GM23338 (cell line): ENCODE results near the gene FBXW7. TPM values are rescaled to one million over a fixed set of nuclear protein-coding genes. Genes with fewer than 3 reads are reported as not detected.

ENCODE experiments used
- ATAC-seq: fragments of 200-7000 bp; cut with Tn5 transposase; 3 replicates; pipeline ENCODE4 v1.9.1; 2020
- DNase-seq: peaks from one replicate; pipeline ENCODE4 v3.0.0-alpha.2; 2015; ENCODE audit warnings: low spot score
- H2AFZ ChIP-seq: fragments of 200-600 bp; sonication (generic); 2 replicates; pipeline ENCODE4 v1.8.0; 2016; ENCODE audit warnings: antibody characterized with exemption, mild to moderate bottlenecking, moderate library complexity
- H3F3A ChIP-seq: fragments of 200-600 bp; sonication (generic); replicated peaks from 2 replicates; pipeline ENCODE4 v1.8.0; 2017; ENCODE audit warnings: antibody characterized with exemption, mixed run types, low read depth
- H3K27ac ChIP-seq: fragments of 200-600 bp; sonication (generic); 2 replicates; pipeline ENCODE4 v1.6.1; 2016; ENCODE audit warnings: low read depth
- H3K27me3 ChIP-seq: fragments of 200-600 bp; sonication (generic); 2 replicates; pipeline ENCODE4 v1.8.0; 2016; ENCODE audit warnings: mild to moderate bottlenecking, mixed run types, moderate library complexity; ENCODE audit not compliant: insufficient read depth
- H3K36me3 ChIP-seq: fragments of 200-600 bp; sonication (generic); 2 replicates; pipeline ENCODE4 v1.8.0; 2016; ENCODE audit warnings: mild to moderate bottlenecking; ENCODE audit not compliant: insufficient read depth
- H3K4me1 ChIP-seq: fragments of 200-600 bp; sonication (generic); 2 replicates; pipeline ENCODE4 v1.8.0; 2016; ENCODE audit warnings: mild to moderate bottlenecking, moderate library complexity; ENCODE audit not compliant: insufficient read depth
- H3K4me2 ChIP-seq: fragments of 200-600 bp; sonication (generic); 2 replicates; pipeline ENCODE4 v1.7.1; 2017; ENCODE audit warnings: mixed run types
- H3K4me3 ChIP-seq: fragments of 200-600 bp; sonication (generic); 2 replicates; pipeline ENCODE4 v1.6.1; 2016; ENCODE audit warnings: mixed run types
- H3K79me2 ChIP-seq: fragments of 200-600 bp; sonication (generic); replicated peaks from 2 replicates; pipeline ENCODE4 v1.8.0; 2017; ENCODE audit warnings: mild to moderate bottlenecking; ENCODE audit not compliant: insufficient read depth
- H3K9me2 ChIP-seq: fragments of 200-600 bp; sonication (generic); 2 replicates; pipeline ENCODE4 v1.8.0; 2017; ENCODE audit not compliant: insufficient read depth
- H4K20me1 ChIP-seq: fragments of 200-600 bp; sonication (generic); replicated peaks from 2 replicates; pipeline ENCODE4 v1.8.0; 2017; ENCODE audit warnings: mild to moderate bottlenecking; ENCODE audit not compliant: insufficient read depth
- H3K27ac Mint-ChIP-seq: 2 replicates; pipeline ENCODE4 v1.8.0; 2020; ENCODE audit warnings: inconsistent platforms, mild to moderate bottlenecking, moderate library complexity, mixed read lengths
- H3K27me3 Mint-ChIP-seq: 3 replicates; pipeline ENCODE4 v1.8.0; 2022; ENCODE audit warnings: low read depth, mild to moderate bottlenecking, moderate library complexity, mixed read lengths, inconsistent platforms; ENCODE audit not compliant: insufficient read depth, poor library complexity
- H3K36me3 Mint-ChIP-seq: 3 replicates; pipeline ENCODE4 v1.8.0; 2021; ENCODE audit warnings: low read depth, mild to moderate bottlenecking, inconsistent platforms, moderate library complexity, mixed read lengths
- H3K4me1 Mint-ChIP-seq: 3 replicates; pipeline ENCODE4 v1.8.0; 2020; ENCODE audit warnings: mild to moderate bottlenecking, inconsistent platforms, mixed read lengths
- H3K4me3 Mint-ChIP-seq: 3 replicates; pipeline ENCODE4 v1.8.0; 2021; ENCODE audit warnings: moderate library complexity, mild to moderate bottlenecking, inconsistent platforms, mixed read lengths
- H3K9me3 Mint-ChIP-seq: 3 replicates; pipeline ENCODE4 v1.8.0; 2020; ENCODE audit warnings: moderate library complexity, mild to moderate bottlenecking, inconsistent platforms, mixed read lengths
- CREB1 ChIP-seq: fragments of 250-450 bp; sonication (Bioruptor Pico); IDR thresholded peaks from 2 replicates; pipeline ENCODE4 v1.5.0; 2020; ENCODE audit warnings: low read depth, mild to moderate bottlenecking, moderate library complexity
- CTCF ChIP-seq, 2 experiments: fragments of 200-600 bp in 1 of 2; sonication (generic) in 1 of 2; conservative IDR thresholded peaks; 2 replicates each; pipeline versions ENCODE4 v1.5.1 to v1.6.1; 2016 to 2017; ENCODE audit warnings: antibody characterized with exemption in 2 of 2, low read depth in 2 of 2, mild to moderate bottlenecking in 2 of 2, moderate library complexity in 1 of 2
- EZH2 ChIP-seq: fragments of 200-600 bp; sonication (generic); IDR thresholded peaks from one replicate; pipeline ENCODE4 v1.8.0; 2017; ENCODE audit warnings: antibody characterized with exemption, mild to moderate bottlenecking, low read depth; ENCODE audit not compliant: unreplicated experiment
- EZH2phosphoT487 ChIP-seq: fragments of 200-600 bp; sonication (generic); IDR thresholded peaks from one replicate; pipeline ENCODE4 v1.8.1; 2018; ENCODE audit warnings: antibody characterized with exemption; ENCODE audit not compliant: unreplicated experiment
- JUNB ChIP-seq: IDR thresholded peaks from one replicate; pipeline ENCODE4 v1.6.1; 2016; ENCODE audit warnings: antibody characterized with exemption; ENCODE audit not compliant: unreplicated experiment
- NANOG ChIP-seq: IDR thresholded peaks from 2 replicates; pipeline ENCODE4 v1.6.1; 2016; ENCODE audit warnings: antibody characterized with exemption, borderline replicate concordance
- POLR2AphosphoS5 ChIP-seq: IDR thresholded peaks from 2 replicates; pipeline ENCODE4 v1.6.1; 2016; ENCODE audit warnings: antibody characterized with exemption, low read depth
- STAT1 ChIP-seq: IDR thresholded peaks from one replicate; pipeline ENCODE4 v1.6.1; 2016; ENCODE audit warnings: antibody characterized with exemption; ENCODE audit not compliant: unreplicated experiment
- ZNF114 ChIP-seq: fragments of 250-450 bp; sonication (Bioruptor Pico); IDR thresholded peaks from 2 replicates; pipeline ENCODE4 v1.5.0; 2020; ENCODE audit warnings: mild to moderate bottlenecking, moderate library complexity
- ZNF331 ChIP-seq: fragments of 250-450 bp; sonication (Bioruptor Pico); IDR thresholded peaks from 2 replicates; pipeline ENCODE4 v1.5.0; 2020; ENCODE audit warnings: low read depth, mild to moderate bottlenecking, moderate library complexity
- polyA plus RNA-seq: library from polyadenylated mRNA; unstranded; fragments of >200 nt; fragmentation: Nextera tagmentation; extraction: Ambion mirVana; gene quantifications from 2 replicates; pipeline ENCODE4 v1.2.1, GENCODE V29; 2016
- total RNA-seq: library from RNA; depleted of rRNA; stranded (reverse); fragments of >200 nt; shearing (Covaris generic); gene quantifications from 2 replicates; pipeline ENCODE4 v1.2.3, GENCODE V29; 2014
- TF ChIP-seq, protein P1 (sequence below): IDR thresholded peaks from 2 replicates; pipeline ENCODE4 v1.6.1; 2016; ENCODE audit warnings: antibody characterized with exemption
- TF ChIP-seq, protein P2 (sequence below): IDR thresholded peaks from one replicate; pipeline ENCODE4 v1.6.1; 2018; ENCODE audit warnings: antibody characterized with exemption; ENCODE audit not compliant: unreplicated experiment

The FBXW7 gene
- total and polyA plus RNA-seq, 2 experiments from 2014 or later: 25.8 to 34.7 TPM

GRCh38 chr4:152525878-152526277 is 10.0 kb downstream of the FBXW7 start (continued):
- TF ChIP-seq ZNF331 (CRISPR knock-in tag) (no peak), CREB1 (CRISPR knock-in tag) (no peak)

- H3K4me3 ChIP-seq: no peak overlapping the region
- H4K20me1 ChIP-seq: no peaks in the 10 kb centered on the region; the same call in 1 of the 2 replicates
- peaks cover 23% of the 10 kb centered on the region for H3K4me1 Mint-ChIP-seq
- no peak for DNase-seq
- no peaks in the 10 kb centered on the region for H3K27me3 Mint-ChIP-seq
- H3K9me3 Mint-ChIP-seq: no peaks in the 10 kb centered on the region
- ATAC-seq: no peak
- no peaks in the 10 kb centered on the region for H3F3A ChIP-seq
- H3K27me3 ChIP-seq: no peaks in the 10 kb centered on the region
- H3K79me2 ChIP-seq: peaks cover 94% of the 10 kb centered on the region
- no peak overlapping the region for H3K27ac ChIP-seq
- H3K36me3 ChIP-seq: no peaks in the 10 kb centered on the region
- no peak overlapping the region for H2AFZ ChIP-seq
- TF ChIP-seq NANOG (no peak), JUNB (no peak), STAT1 (no peak), POLR2AphosphoS5 (no peak), EZH2 (no peak), EZH2phosphoT487 (no peak), CREB1 (CRISPR knock-in tag) (no peak), ZNF114 (CRISPR knock-in tag) (no peak)
- TF ChIP-seq, protein P1, sequence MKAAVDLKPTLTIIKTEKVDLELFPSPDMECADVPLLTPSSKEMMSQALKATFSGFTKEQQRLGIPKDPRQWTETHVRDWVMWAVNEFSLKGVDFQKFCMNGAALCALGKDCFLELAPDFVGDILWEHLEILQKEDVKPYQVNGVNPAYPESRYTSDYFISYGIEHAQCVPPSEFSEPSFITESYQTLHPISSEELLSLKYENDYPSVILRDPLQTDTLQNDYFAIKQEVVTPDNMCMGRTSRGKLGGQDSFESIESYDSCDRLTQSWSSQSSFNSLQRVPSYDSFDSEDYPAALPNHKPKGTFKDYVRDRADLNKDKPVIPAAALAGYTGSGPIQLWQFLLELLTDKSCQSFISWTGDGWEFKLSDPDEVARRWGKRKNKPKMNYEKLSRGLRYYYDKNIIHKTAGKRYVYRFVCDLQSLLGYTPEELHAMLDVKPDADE: no peak
- H3K27ac Mint-ChIP-seq: no peak overlapping the region; the same call in 1 of the 2 replicates
- H3K4me2 ChIP-seq: no peak overlapping the region
- peaks cover 17% of the 10 kb centered on the region; the same call in 1 of the 2 replicates for H3K4me1 ChIP-seq
- H3K4me3 Mint-ChIP-seq: no peak overlapping the region
- H3K36me3 Mint-ChIP-seq: no peaks in the 10 kb centered on the region
- no peaks in the 10 kb centered on the region for H3K9me2 ChIP-seq
Measured at GRCh38 chr4:152524427-152524826, 11.5 kb downstream of the FBXW7 start.

- no peaks in the 10 kb centered on the region; the same call in 1 of the 2 replicates for H4K20me1 ChIP-seq
- Mint-ChIP-seq H3K4me1 (peaks cover 23% of the 10 kb centered on the region), H3K4me3 (no peak overlapping the region), H3K27me3 (no peaks in the 10 kb centered on the region), H3K27ac (no peak overlapping the region), H3K36me3 (no peaks in the 10 kb centered on the region), H3K9me3 (no peaks in the 10 kb centered on the region)
- H3K4me2 ChIP-seq: no peak overlapping the region
- H2AFZ ChIP-seq: no peak overlapping the region
- DNase-seq: no peak
- H3K9me2 ChIP-seq: no peaks in the 10 kb centered on the region
- H3F3A ChIP-seq: no peaks in the 10 kb centered on the region
- no peaks in the 10 kb centered on the region for H3K27me3 ChIP-seq
- H3K79me2 ChIP-seq: peaks cover 94% of the 10 kb centered on the region
- H3K36me3 ChIP-seq: no peaks in the 10 kb centered on the region
- ATAC-seq: no peak
- no peak overlapping the region for H3K27ac ChIP-seq
- H3K4me3 ChIP-seq: no peak overlapping the region
- peaks cover 18% of the 10 kb centered on the region; the same call in 1 of the 2 replicates for H3K4me1 ChIP-seq
- TF ChIP-seq CTCF (conservative IDR thresholded peaks at IDR 0.05; ENCODE audit: low read depth in 2 of 2): no peak
- TF ChIP-seq, protein P2, sequence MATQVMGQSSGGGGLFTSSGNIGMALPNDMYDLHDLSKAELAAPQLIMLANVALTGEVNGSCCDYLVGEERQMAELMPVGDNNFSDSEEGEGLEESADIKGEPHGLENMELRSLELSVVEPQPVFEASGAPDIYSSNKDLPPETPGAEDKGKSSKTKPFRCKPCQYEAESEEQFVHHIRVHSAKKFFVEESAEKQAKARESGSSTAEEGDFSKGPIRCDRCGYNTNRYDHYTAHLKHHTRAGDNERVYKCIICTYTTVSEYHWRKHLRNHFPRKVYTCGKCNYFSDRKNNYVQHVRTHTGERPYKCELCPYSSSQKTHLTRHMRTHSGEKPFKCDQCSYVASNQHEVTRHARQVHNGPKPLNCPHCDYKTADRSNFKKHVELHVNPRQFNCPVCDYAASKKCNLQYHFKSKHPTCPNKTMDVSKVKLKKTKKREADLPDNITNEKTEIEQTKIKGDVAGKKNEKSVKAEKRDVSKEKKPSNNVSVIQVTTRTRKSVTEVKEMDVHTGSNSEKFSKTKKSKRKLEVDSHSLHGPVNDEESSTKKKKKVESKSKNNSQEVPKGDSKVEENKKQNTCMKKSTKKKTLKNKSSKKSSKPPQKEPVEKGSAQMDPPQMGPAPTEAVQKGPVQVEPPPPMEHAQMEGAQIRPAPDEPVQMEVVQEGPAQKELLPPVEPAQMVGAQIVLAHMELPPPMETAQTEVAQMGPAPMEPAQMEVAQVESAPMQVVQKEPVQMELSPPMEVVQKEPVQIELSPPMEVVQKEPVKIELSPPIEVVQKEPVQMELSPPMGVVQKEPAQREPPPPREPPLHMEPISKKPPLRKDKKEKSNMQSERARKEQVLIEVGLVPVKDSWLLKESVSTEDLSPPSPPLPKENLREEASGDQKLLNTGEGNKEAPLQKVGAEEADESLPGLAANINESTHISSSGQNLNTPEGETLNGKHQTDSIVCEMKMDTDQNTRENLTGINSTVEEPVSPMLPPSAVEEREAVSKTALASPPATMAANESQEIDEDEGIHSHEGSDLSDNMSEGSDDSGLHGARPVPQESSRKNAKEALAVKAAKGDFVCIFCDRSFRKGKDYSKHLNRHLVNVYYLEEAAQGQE: no peak
- no peak for TF ChIP-seq CREB1 (CRISPR knock-in tag)
Measured at GRCh38 chr4:152523731-152524130, 12.2 kb downstream of the FBXW7 start.
